HPDE6-E6E7 (cell line): ENCODE data around the gene EVC2.

ENCODE experiments used
- DNase-seq: peaks from one replicate; pipeline ENCODE4 v3.0.0; 2011; ENCODE audit warnings: missing footprints; ENCODE audit errors: extremely low spot score

The EVC2 gene

DNA sequence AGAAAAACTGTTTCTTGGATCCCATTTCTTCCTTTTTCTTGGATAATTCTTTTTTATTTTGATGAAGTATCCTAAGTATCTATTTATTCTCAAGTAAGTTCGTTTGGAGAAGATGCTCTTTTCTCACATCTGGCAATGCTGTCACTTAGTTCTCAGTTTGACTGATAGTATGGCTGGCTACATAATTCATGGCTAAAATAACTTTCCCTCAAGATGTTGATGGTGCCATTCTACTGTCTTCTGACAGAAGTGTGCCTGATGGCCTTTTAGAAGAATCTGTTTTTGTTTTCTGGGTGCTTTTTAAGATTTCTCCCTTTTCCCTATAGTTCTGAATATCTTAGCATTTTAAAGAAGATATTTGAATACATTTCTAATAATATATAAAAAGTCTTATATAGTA lies 41.6 kb downstream of the EVC2 start:
- no peak for DNase-seq

DNA sequence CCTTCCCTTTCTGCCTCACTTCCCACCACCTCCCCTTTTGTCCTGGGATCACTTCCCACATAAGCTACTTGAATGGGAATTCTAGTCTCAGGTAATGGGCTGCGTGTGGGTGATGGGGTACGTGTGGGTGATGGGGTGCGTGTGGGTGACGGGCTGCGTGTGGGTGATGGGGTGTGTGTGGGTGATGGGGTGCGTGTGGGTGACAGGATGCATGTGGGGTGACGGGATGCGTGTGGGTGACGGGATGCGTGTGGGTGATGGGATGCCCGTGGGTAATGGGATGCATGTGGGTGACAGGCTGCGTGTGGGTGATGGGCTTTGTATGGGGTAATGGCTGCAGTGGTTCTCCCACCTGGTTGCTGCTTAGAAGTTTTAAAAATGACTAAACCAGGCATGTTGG lies 43.6 kb downstream of the EVC2 start:
- no peak for DNase-seq

GRCh38 chr4:5662555-5662954 lies 45.8 kb downstream of the EVC2 start:
- DNase-seq = no peak

DNA sequence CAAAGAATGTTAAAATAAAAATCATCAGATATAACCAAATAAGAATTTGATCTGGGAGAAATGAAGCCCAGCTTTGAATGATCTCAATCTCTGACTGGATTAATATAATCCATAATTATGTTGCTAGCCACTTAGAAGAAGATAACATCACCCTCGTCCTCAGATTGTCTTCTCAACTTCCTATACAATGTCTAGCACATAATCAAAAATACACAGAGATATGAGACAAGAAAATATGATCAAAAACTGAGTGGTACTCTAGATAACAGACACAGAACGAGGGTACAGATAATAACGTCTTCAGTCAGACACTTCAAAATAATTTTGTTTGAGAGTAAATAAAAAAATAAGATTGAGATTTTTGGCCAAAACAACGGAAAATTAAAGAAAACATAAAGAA lies 47.1 kb downstream of the EVC2 start:
- no peak for DNase-seq

DNA sequence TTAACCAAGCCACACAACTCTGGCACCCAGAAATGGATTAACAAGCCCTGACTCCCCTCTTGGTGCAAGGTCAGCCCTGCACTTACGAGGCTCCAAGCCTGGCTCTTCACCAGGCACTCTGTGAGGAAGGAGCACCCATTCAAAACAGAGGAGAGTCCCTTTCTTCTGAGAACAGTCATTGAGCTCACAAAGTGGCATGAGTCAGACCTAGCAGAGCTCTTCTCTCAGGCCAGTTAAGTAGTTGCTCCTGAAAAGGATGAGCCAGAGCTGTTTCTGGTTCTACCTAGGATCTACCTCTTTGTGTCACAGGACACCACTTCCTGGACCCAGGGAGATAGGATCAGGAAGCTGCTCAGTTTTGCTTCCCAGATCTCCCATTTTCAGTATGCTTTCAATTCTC lies 48.2 kb downstream of the EVC2 start:
- no peak for DNase-seq

DNA sequence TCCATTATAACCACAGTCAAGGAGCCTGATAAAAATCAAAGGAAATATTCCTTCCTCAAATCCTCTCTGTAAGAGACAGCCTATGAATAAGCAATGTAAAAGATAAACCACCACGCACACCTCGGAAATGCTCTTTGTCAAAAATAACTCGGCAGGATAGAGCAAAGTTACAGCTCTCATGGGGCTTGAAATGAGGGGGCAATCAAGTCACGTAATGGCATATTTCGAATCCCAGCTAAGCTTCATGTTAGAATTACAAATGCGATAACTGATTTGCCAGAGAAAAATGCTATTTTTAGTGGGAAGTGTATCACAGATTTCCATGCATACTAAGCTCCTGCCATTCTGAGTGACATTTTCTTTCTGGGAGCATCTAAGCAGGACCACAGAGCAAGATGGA lies 49.4 kb downstream of the EVC2 start:
- no peak for DNase-seq

- DNase-seq = no peak
Observed at GRCh38 chr4:5656415-5656814, 51.9 kb downstream of the EVC2 start.

DNA sequence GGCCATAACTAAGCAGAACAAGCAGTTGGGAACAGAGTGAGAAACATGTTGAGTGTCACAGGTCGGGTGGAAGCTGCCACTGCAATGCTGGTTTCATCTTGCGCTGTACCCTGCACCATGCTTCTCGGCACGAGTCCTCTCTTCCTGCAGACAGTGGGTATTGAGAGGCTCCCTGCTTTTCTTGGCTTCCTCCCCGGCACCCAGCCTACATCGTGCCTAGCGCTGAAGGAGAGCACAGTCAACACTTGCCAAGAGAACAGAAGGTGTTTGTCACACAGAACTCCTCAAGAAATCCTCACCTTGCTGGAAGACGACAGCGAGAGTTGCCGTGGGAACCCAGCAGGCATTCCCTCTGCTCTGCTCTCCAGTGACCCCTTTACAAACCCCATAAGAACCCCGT lies 53.6 kb downstream of the EVC2 start:
- no peak for DNase-seq

GRCh38 chr4:5651089-5651488 lies 57.3 kb downstream of the EVC2 start:
- no peak for DNase-seq

DNA sequence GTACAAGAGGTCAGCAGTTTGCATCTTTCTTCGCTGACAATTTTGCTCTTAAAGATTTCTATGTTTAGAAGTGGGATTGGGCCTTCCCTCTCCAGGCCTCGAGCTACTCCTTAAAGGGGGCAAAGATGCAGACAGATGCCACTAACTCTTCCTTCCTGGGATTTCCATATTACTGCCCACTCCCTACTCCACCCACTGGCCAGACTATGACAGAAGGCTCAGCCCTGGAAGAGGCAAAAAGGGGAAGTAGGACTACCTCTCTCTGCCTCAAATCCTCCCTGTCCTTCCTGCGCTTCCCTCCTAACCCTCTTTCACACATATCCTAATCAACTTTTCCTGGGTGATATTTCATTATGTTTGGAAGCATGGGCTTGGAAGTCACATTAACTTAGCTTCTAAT lies 58.3 kb downstream of the EVC2 start:
- DNase-seq = no peak

DNA sequence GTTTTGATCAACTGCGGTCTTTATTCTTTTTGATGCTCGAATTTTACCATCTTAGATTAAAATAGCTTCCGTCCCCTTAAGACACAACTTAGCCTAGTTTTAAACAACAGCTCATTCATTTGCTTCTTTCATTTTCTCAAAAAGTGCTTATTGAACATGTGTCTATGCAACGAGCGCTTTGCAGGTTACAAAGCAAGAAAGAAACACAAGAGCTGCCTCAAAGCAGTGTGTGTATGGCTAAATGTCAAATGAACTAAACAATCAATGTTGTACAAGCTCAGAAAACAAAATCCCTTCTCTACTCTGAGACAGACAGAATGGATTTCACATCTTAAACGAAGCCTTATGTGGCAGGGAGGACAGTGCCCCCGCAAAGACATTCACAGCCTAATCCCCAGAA lies 61.0 kb downstream of the EVC2 start:
- DNase-seq = no peak

DNA sequence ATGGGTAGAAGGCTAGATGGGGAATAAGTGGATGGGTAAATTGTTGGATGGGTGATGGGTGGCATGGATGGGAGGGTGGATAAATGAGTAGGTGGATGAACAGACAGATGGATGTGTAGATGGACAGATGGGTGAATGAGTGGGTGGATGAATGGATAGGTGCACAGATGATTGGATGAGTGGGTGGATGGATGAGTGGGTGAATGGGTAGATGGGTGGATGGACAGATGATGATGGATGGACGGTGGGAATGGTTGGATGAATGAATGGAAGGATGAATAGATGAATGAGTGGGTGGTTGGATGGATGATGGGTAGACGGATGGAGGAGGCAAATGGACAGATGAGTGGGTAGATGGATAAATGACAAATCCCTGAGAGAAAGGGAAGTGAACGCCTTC lies 68.3 kb downstream of the EVC2 start:
- no peak for DNase-seq

GRCh38 chr4:5639556-5639955 lies 68.8 kb downstream of the EVC2 start:
- DNase-seq = no peak

GRCh38 chr4:5638976-5639375 lies 69.4 kb downstream of the EVC2 start:
- no peak for DNase-seq

GRCh38 chr4:5638316-5638715 lies 70.0 kb downstream of the EVC2 start:
- peak; percentile 22 for DNase-seq

DNA sequence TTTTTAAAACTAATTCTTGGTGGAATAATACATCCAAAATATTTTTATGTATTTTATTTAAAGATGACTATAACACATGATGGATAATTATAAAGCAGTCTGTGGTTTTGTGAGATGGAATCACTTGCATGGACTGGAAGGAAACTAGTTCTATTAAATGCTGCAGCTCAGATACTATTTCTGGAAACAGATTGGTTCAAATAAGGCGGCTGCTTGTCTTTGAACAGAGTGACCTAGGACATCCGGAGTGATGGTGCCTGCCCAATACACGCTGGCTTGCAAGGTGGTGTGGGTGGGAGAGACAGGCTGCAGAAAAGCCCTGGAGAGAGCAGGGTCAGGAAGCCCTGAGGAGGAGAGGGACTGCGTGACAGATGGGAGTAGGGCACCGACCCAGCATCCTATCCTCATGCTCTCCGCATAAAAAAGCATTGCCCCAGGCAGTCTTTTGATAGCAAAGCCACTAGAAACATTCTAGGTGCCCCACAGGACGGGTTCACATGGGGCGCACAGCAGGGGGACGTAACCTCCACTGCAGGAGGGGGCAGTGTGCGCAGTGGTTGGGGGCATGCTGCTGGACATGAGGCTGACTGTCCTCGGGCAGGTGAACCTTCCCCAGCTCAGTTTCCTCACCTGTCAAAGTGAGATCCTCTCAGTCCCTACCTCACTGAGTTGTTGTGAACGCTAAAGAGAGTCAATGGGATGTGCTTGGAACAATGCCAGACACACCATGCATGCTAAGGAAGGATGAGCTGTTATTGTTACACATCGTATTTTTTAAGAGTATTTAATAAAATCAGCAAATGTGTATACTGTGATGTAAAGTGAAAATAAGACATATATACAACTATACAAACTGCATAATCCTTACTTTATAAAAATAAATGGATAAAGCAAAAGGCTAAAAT lies 71.3 kb downstream of the EVC2 start:
- no peak for DNase-seq

GRCh38 chr4:5635826-5636195 lies 72.5 kb downstream of the EVC2 start:
- DNase-seq = peak; percentile 31

GRCh38 chr4:5632571-5632970 lies 75.8 kb downstream of the EVC2 start:
- no peak for DNase-seq

GRCh38 chr4:5632066-5632440 lies 76.3 kb downstream of the EVC2 start:
- DNase-seq = no peak

GRCh38 chr4:5631352-5632065 lies 76.8 kb downstream of the EVC2 start:
- DNase-seq = no peak

- no peak for DNase-seq
Observed at GRCh38 chr4:5630762-5631161, 77.6 kb downstream of the EVC2 start.

DNA sequence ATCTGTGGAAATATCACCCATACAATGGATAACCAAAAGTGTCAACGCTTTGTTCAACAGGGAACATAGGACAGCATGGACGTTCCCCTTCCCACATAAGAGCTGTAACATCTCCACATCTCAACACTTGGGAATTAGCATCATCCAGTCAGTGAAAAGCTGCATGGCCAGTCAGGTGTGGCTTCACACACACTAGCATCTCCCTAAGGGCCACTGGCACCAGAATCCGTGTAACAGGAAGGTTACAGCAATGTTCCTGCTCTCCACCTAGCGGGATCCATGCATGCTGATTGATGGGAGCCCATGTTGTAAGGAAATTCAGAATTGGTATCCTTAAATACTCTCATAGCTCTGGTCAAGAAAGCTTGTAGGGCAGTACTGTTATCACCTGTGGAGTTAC lies 78.8 kb downstream of the EVC2 start:
- no peak for DNase-seq

DNA sequence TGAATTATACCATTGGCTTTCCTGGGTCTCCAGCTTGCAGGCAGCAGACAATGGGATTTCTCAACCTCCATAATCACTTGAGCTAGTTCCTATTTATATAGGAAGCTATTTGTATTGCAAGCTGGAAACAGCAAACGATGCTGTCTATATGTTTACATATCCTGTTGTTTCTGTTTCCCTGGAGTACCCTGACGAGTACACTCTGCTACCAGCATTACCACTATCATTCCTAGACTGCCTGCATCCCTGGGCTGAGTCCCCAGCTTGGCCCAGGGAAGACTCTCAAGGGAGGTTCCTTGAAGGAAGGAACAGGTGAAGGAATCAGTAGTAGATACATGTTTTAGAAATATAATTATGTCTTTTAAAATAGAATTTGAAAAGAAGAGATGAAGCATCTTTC lies 81.4 kb downstream of the EVC2 start:
- no peak for DNase-seq
